A673 (cell line): ENCODE data around the gene MRGPRE. TPM values are rescaled to one million over a fixed set of nuclear protein-coding genes. Genes with fewer than 3 reads are reported as not detected.

ENCODE experiments used
- BruUV-seq: library from RNA; stranded (reverse); fragments of 400-500 nt; replicated peaks from 2 replicates; lab custom pipeline; 2021; lab: Mats Ljungman, UMichigan
- CTCF ChIA-PET: fragments of 300-600 bp; sonication (Branson Sonifier 250); formaldehyde crosslinking; loops from one replicate; lab custom pipeline; 2022; ENCODE audit warnings: antibody characterized with exemption; lab: Charles Lee
- POLR2A ChIA-PET: fragments of 300-600 bp; sonication (Branson Sonifier 250); formaldehyde crosslinking; loops from one replicate; lab custom pipeline; 2022; ENCODE audit warnings: antibody characterized with exemption; ENCODE audit not compliant: low non-redundant PET; lab: Charles Lee
- DNase-seq: peaks from one replicate; pipeline ENCODE4 v3.0.0-alpha.2; 2015; ENCODE audit warnings: low spot score
- H3K27ac ChIP-seq: fragments of 200-600 bp; sonication (generic); 2 replicates; pipeline ENCODE4 v1.5.1; 2016; ENCODE audit warnings: mixed run types, low read depth, mild to moderate bottlenecking, mixed read lengths, antibody characterized with exemption, low read length; ENCODE audit not compliant: poor library complexity, severe bottlenecking
- H3K27me3 ChIP-seq: fragments of 200-600 bp; sonication (generic); replicated peaks from 2 replicates; pipeline ENCODE4 v1.6.1; 2017; ENCODE audit warnings: mixed run types, low read depth, mild to moderate bottlenecking, mixed read lengths, antibody characterized with exemption, low read length; ENCODE audit not compliant: insufficient read depth, poor library complexity
- H3K36me3 ChIP-seq: fragments of 200-600 bp; sonication (generic); 2 replicates; pipeline ENCODE4 v1.6.1; 2016; ENCODE audit warnings: mixed run types, mild to moderate bottlenecking, mixed read lengths, antibody characterized with exemption, low read length; ENCODE audit not compliant: insufficient read depth, poor library complexity, severe bottlenecking
- H3K4me1 ChIP-seq: fragments of 200-600 bp; sonication (generic); 2 replicates; pipeline ENCODE4 v1.6.1; 2017; ENCODE audit warnings: mixed run types, mild to moderate bottlenecking, mixed read lengths, antibody characterized with exemption, low read length; ENCODE audit not compliant: insufficient read depth, poor library complexity, severe bottlenecking
- H3K4me3 ChIP-seq: fragments of 200-600 bp; sonication (generic); 2 replicates; pipeline ENCODE4 v1.5.1; 2016; ENCODE audit warnings: low read depth, mixed run types, mild to moderate bottlenecking, mixed read lengths, low read length; ENCODE audit not compliant: poor library complexity, severe bottlenecking
- H3K9me3 ChIP-seq: fragments of 200-600 bp; sonication (generic); 2 replicates; pipeline ENCODE4 v1.6.1; 2016; ENCODE audit warnings: mixed run types, low read depth, mild to moderate bottlenecking, mixed read lengths, antibody characterized with exemption, low read length; ENCODE audit not compliant: poor library complexity, severe bottlenecking
- EZH2 ChIP-seq: fragments of 200-600 bp; sonication (generic); IDR thresholded peaks from 2 replicates; pipeline ENCODE4 v1.6.1; 2017; ENCODE audit warnings: borderline replicate concordance, low read depth, mild to moderate bottlenecking, mixed read lengths, antibody characterized with exemption, low read length; ENCODE audit not compliant: poor library complexity, severe bottlenecking
- intact Hi-C: fragments of 100-400 bp; cut with micrococcal nuclease; formaldehyde crosslinking; loops from one replicate; pipeline ENCODE4 v1.10.0; 2022; ENCODE audit not compliant: unreplicated experiment
- total RNA-seq: library from RNA; stranded (reverse); gene quantifications from 2 replicates; pipeline ENCODE4 v1.2.3, GENCODE V29; 2021
- TF ChIP-seq, protein P1 (sequence below): fragments of 300-800, 200-600 bp; sonication (generic); conservative IDR thresholded peaks from 2 replicates; pipeline ENCODE4 v1.5.1; 2017; ENCODE audit warnings: low read depth, mild to moderate bottlenecking, antibody characterized with exemption, low read length, moderate library complexity, mixed read lengths

The MRGPRE gene
- total RNA-seq, 1 experiment from 2014 or later = not detected

DNA sequence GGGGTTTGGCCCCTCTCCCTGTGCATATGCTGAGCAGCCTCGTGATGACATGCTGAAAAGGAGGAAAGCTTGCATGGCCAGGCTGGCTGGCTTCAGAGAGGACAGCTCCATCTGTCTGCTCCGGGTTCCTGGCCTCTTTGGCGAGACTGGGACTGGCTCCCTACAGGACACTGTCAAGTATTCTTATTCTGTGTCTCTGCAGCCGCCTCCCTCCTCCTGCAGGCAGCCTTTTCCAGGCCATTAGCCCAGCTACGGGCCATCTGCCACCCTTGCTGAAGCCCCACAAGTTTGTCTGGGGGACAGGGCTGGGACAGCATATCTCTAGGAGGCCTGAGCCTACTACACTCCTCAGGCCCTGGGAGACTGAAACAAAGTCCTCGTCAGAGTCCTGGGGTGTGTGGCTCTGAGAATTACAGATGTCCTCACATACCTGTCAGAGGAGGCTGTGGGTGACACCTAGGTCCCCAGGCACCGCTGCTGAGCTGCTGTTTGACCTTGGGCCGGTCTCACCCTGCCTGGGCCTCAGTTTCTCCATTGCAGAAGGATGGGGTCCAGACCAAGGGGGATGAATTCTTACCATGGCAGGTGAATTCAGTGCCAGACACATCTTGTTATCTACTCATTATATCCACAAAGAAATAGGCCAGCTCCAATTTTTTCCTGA is 24.6 kb downstream of the MRGPRE start:
- Histone ChIP-seq H3K9me3 (peaks cover 6% of the 10 kb centered on the region), H3K36me3 (no peaks in the 10 kb centered on the region), H3K4me3 (no peak overlapping the region), H3K27ac (no peak overlapping the region), H3K27me3 (peaks cover 11% of the 10 kb centered on the region), H3K4me1 (no peaks in the 10 kb centered on the region)
- intact Hi-C loops = no loop called here
- DNase-seq = no peak
- no TSS peak for BruUV-seq
- ChIA-PET CTCF (no interaction called here), POLR2A (no interaction called here)
- no peak for TF ChIP-seq EZH2
- TF ChIP-seq, protein P1, sequence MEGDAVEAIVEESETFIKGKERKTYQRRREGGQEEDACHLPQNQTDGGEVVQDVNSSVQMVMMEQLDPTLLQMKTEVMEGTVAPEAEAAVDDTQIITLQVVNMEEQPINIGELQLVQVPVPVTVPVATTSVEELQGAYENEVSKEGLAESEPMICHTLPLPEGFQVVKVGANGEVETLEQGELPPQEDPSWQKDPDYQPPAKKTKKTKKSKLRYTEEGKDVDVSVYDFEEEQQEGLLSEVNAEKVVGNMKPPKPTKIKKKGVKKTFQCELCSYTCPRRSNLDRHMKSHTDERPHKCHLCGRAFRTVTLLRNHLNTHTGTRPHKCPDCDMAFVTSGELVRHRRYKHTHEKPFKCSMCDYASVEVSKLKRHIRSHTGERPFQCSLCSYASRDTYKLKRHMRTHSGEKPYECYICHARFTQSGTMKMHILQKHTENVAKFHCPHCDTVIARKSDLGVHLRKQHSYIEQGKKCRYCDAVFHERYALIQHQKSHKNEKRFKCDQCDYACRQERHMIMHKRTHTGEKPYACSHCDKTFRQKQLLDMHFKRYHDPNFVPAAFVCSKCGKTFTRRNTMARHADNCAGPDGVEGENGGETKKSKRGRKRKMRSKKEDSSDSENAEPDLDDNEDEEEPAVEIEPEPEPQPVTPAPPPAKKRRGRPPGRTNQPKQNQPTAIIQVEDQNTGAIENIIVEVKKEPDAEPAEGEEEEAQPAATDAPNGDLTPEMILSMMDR = no peak

DNA sequence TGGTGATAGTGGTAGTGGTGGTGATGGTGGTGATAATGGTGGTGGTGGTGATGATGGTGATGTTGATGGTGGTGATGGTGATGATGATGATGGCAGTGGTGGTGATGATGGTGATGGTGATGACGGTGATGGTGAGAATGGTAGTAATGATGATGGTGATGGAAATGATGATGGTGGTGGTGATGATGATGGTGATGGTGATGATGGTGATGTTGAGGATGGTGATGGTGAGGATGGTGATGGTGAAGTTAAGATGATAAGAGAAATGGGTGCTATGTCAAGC is 25.4 kb downstream of the MRGPRE start:
- ChIA-PET POLR2A (no interaction called here), CTCF (no interaction called here)
- no peaks in the 10 kb centered on the region for H3K4me1 ChIP-seq
- DNase-seq = no peak
- H3K9me3 ChIP-seq = peaks cover 6% of the 10 kb centered on the region
- no TSS peak for BruUV-seq
- peaks cover 19% of the 10 kb centered on the region for H3K27me3 ChIP-seq
- intact Hi-C loops = no loop called here
- TF ChIP-seq, protein P1 = no peak
- TF ChIP-seq EZH2 = no peak
- no peaks in the 10 kb centered on the region for H3K36me3 ChIP-seq
- H3K27ac ChIP-seq = no peak overlapping the region
- H3K4me3 ChIP-seq = no peak overlapping the region

DNA sequence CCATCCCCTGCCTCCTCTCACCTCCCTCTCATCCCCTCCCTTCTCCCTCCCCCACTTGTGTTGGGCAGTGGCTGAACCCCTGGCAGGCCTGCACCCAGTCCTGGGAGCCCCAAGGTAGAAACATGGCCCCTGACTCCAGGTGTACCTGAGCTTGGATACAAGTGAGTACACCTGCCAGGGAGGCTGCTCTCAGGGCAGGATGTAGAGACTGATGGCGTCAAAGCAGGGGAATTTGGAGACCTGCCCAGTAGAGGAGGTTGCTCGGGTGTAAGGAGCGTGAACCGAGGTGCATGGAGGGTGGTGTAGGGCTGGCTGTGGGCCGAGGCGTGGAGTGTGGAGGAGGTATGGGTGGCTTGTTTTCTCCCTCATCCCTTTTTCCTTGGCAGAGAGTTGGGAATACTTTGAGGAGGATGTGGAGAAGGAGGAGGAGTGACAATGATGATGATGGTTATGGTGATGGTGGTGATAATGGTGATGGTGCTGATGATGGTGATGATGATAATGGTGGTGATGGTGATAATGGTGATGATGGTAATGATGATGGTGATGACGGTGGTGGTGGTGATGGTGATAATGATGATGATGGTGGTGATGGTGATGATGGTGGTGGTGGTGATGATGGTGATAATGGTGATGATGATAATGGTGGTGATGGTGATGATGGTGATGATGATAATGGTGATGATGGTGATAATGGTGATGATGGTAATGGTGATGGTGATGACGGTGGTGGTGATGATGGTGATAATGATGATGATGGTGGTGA is 25.9 kb downstream of the MRGPRE start:
- ChIA-PET POLR2A (no interaction called here), CTCF (no interaction called here)
- intact Hi-C loops = no loop called here
- H3K9me3 ChIP-seq = peaks cover 6% of the 10 kb centered on the region
- no peaks in the 10 kb centered on the region for H3K4me1 ChIP-seq
- no peak overlapping the region for H3K4me3 ChIP-seq
- no peaks in the 10 kb centered on the region for H3K36me3 ChIP-seq
- H3K27me3 ChIP-seq = peaks cover 19% of the 10 kb centered on the region
- no peak for DNase-seq
- no peak overlapping the region for H3K27ac ChIP-seq
- TF ChIP-seq, protein P1 = no peak
- TF ChIP-seq EZH2 = no peak
- BruUV-seq = no TSS peak
